Keratinocyte (primary cell): ENCODE data around the gene SFXN1. TPM values are rescaled to one million over a fixed set of nuclear protein-coding genes. Genes with fewer than 3 reads are reported as not detected.

Experiments used
- DNase-seq: peaks from one replicate; pipeline ENCODE4 v3.0.0-alpha.2; 2011; ENCODE audit warnings: low read depth, missing footprints, low spot score
- FAIRE-seq: peaks from 2 replicates; lab custom pipeline; 2011; peaks lifted over from hg19 to GRCh38; lab: Jason Lieb, UNC
- H2AFZ ChIP-seq: 2 replicates; pipeline ENCODE4 v1.6.0; 2012; ENCODE audit warnings: low read length, control low read depth, inconsistent platforms; ENCODE audit not compliant: control insufficient read depth
- H3K27ac ChIP-seq: 2 replicates; pipeline ENCODE4 v1.5.1; 2011; ENCODE audit warnings: low read length; ENCODE audit not compliant: control insufficient read depth, insufficient read depth
- H3K27me3 ChIP-seq: 3 replicates; pipeline ENCODE4 v1.6.0; 2011; ENCODE audit warnings: low read length; ENCODE audit not compliant: control insufficient read depth, insufficient read depth; ENCODE audit errors: extremely low read depth
- H3K36me3 ChIP-seq, 2 experiments: 2 replicates in 1 of 2; 3 replicates in 1 of 2; pipeline ENCODE4 v1.5.1; 2011; ENCODE audit warnings: low read length in 2 of 2, mild to moderate bottlenecking in 1 of 2; ENCODE audit not compliant: control insufficient read depth in 2 of 2, insufficient read depth in 2 of 2; ENCODE audit errors: extremely low read depth in 1 of 2
- H3K4me1 ChIP-seq: 3 replicates; pipeline ENCODE4 v1.5.1; 2011; ENCODE audit warnings: low read length; ENCODE audit not compliant: control insufficient read depth, insufficient read depth; ENCODE audit errors: extremely low read depth
- H3K4me2 ChIP-seq: 3 replicates; pipeline ENCODE4 v1.6.0; 2011; ENCODE audit warnings: low read depth, low read length; ENCODE audit not compliant: control insufficient read depth, insufficient read depth; ENCODE audit errors: extremely low read depth
- H3K4me3 ChIP-seq, 3 experiments: fragments of 200-600 bp in 1 of 3; sonication (generic) in 1 of 3; 2 replicates in 2 of 3; 3 replicates in 1 of 3; pipeline ENCODE4 v1.5.1; 2011 to 2016; ENCODE audit warnings: low read length in 3 of 3, mild to moderate bottlenecking in 3 of 3, control low read depth in 2 of 3, inconsistent platforms in 1 of 3, low read depth in 1 of 3, mixed read lengths in 1 of 3, mixed run types in 1 of 3, moderate library complexity in 1 of 3; ENCODE audit not compliant: control insufficient read depth in 2 of 3, insufficient read depth in 2 of 3; ENCODE audit errors: extremely low read depth in 1 of 3
- H3K79me2 ChIP-seq: 2 replicates; pipeline ENCODE4 v1.6.0; 2012; ENCODE audit warnings: low read length; ENCODE audit not compliant: control insufficient read depth, insufficient read depth
- H3K9ac ChIP-seq: 3 replicates; pipeline ENCODE4 v1.6.0; 2011; ENCODE audit warnings: low read length; ENCODE audit not compliant: control insufficient read depth, insufficient read depth; ENCODE audit errors: extremely low read depth
- H3K9me1 ChIP-seq: 3 replicates; pipeline ENCODE4 v1.6.0; 2011; ENCODE audit warnings: low read length; ENCODE audit not compliant: control insufficient read depth, insufficient read depth; ENCODE audit errors: extremely low read depth
- H3K9me3 ChIP-seq: 2 replicates; pipeline ENCODE4 v1.5.1; 2012; ENCODE audit warnings: low read depth, low read length; ENCODE audit not compliant: control insufficient read depth
- H4K20me1 ChIP-seq: 3 replicates; pipeline ENCODE4 v1.6.0; 2011; ENCODE audit warnings: low read length; ENCODE audit not compliant: control insufficient read depth, insufficient read depth; ENCODE audit errors: extremely low read depth
- CTCF ChIP-seq, 3 experiments: IDR thresholded peaks in 1 of 3; conservative IDR thresholded peaks in 1 of 3; optimal IDR thresholded peaks in 1 of 3; 2 replicates in 2 of 3; 3 replicates in 1 of 3; pipeline versions ENCODE3 to v1.5.1; 2011; ENCODE audit warnings: low read length in 3 of 3, mild to moderate bottlenecking in 3 of 3, moderate library complexity in 2 of 3, control low read depth in 1 of 3, inconsistent platforms in 1 of 3; ENCODE audit not compliant: insufficient read depth in 2 of 3; ENCODE audit errors: extremely low read depth in 1 of 3
- EZH2 ChIP-seq: IDR thresholded peaks from one replicate; pipeline ENCODE4 v1.6.1; 2012; ENCODE audit warnings: inconsistent platforms, mild to moderate bottlenecking, low read length, moderate library complexity
- dilution Hi-C: fragments of 300-500 bp; cut with MboI; formaldehyde crosslinking; loops from one replicate; pipeline ENCODE4 v1.7.0; 2020; ENCODE audit warnings: low sequenced_read_pairs; ENCODE audit not compliant: extremely low pct_ligation_motif_present
- polyA plus RNA-seq, 5 experiments: library from polyadenylated mRNA; depleted of rRNA in 3 of 5; stranded (reverse) in 3 of 5; stranded (forward) in 1 of 5; unstranded in 1 of 5; fragments of >200 nt; gene quantifications; 1 replicate in 1 of 5; 2 replicates in 3 of 5; 3 replicates in 1 of 5; pipeline versions ENCODE4 v1.2.1 to v1.2.3, GENCODE V29; 2011 to 2012; ENCODE audit warnings: missing spikeins in 2 of 5, low read depth in 1 of 5, low replicate concordance in 1 of 5

The SFXN1 gene
- polyA plus RNA-seq, 1 donor (not counting 4 experiments of a cell fraction or from before 2014, with no cell fraction given), result 80.8 TPM

- Histone ChIP-seq H2AFZ (peak overlapping the region; percentile 16), H3K79me2 (no peaks in the 10 kb centered on the region), H3K27ac (no peak overlapping the region), H3K4me1 (peaks cover 9% of the 10 kb centered on the region), H3K9ac (no peak overlapping the region), H3K36me3 (no peaks in the 10 kb centered on the region), H3K4me2 (no peak overlapping the region), H3K9me3 (no peaks in the 10 kb centered on the region), H4K20me1 (no peaks in the 10 kb centered on the region), H3K4me3 (no peak overlapping the region), H3K27me3 (peaks cover 2% of the 10 kb centered on the region), H3K9me1 (no peaks in the 10 kb centered on the region)
- dilution Hi-C loops, result no loop called here
- no peak for TF ChIP-seq EZH2
- TF ChIP-seq CTCF (optimal IDR thresholded peaks at IDR 0.05 in 1 of 3, IDR thresholded peaks at IDR 0.05 in 1 of 3, conservative IDR thresholded peaks at IDR 0.05 in 1 of 3; ENCODE audit: extremely low read depth in 1 of 3, insufficient read depth in 2 of 3, low read length in 3 of 3), result no peak
- DNase-seq (no peak), FAIRE-seq (no peak)
Observed at GRCh38 chr5:175467983-175468690, 10.2 kb upstream of the SFXN1 start.

DNA sequence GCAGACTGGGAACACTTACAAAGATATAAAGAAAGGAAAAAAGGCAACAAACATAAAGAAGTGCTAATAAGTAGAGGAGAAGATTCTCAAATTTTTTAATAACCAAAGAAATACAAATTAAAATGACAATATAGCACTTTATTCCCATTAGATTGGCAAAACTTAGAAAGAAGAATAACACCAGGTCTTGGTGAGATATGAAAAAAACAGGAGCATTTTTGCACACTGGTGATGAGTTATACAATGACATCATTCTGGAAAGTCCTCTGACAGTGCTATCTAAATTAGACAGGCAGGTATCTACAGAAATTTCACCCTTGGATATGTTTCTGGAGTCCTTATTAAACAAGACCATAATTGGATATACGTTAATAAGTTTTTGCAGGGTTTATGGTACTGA, 9.5 kb upstream of the SFXN1 start:
- Histone ChIP-seq H3K27me3 (no peaks in the 10 kb centered on the region), H3K27ac (no peak overlapping the region), H3K4me1 (peaks cover 9% of the 10 kb centered on the region), H3K79me2 (no peaks in the 10 kb centered on the region), H3K9me1 (no peaks in the 10 kb centered on the region), H3K4me2 (no peak overlapping the region), H4K20me1 (no peaks in the 10 kb centered on the region), H3K9me3 (no peaks in the 10 kb centered on the region), H3K9ac (no peak overlapping the region), H3K36me3 (no peaks in the 10 kb centered on the region), H2AFZ (no peak overlapping the region), H3K4me3 (no peak overlapping the region)
- dilution Hi-C loops, result no loop called here
- TF ChIP-seq EZH2 (no peak), CTCF (optimal IDR thresholded peaks at IDR 0.05 in 1 of 3, IDR thresholded peaks at IDR 0.05 in 1 of 3, conservative IDR thresholded peaks at IDR 0.05 in 1 of 3; ENCODE audit: extremely low read depth in 1 of 3, insufficient read depth in 2 of 3, low read length in 3 of 3) (no peak)
- no peak for DNase-seq
- FAIRE-seq, result no peak
